CD4-positive, alpha-beta T cell (primary cell): ENCODE data around the gene HIP1R. TPM values are rescaled to one million over a fixed set of nuclear protein-coding genes. Genes with fewer than 3 reads are reported as not detected.

Experiments used
- ATAC-seq: fragments of 200-7000 bp; cut with Tn5 transposase; one replicate; pipeline ENCODE4 v1.10.0; 2022; ENCODE audit warnings: mild to moderate bottlenecking; ENCODE audit not compliant: poor library complexity
- CTCF ChIA-PET: fragments of 350-600 bp; sonication (Branson Sonifier 250); formaldehyde crosslinking; loops from one replicate; lab custom pipeline; 2021; ENCODE audit warnings: antibody characterized with exemption, inconsistent platforms; lab: Charles Lee
- POLR2A ChIA-PET: fragments of 350-600 bp; sonication (Branson Sonifier 250); formaldehyde crosslinking; loops from one replicate; lab custom pipeline; 2021; ENCODE audit warnings: antibody characterized with exemption, inconsistent platforms; lab: Charles Lee
- DNase-seq, 14 experiments: peaks; one replicate each; pipeline ENCODE4 v3.0.0-alpha.2; 2013 to 2020; ENCODE audit warnings: mixed read lengths in 2 of 14
- H3K27ac ChIP-seq, 2 donors: one replicate each; pipeline versions ENCODE4 v1.5.1 to v1.7.0; 2013; ENCODE audit warnings: low read length in 2 of 2, low read depth in 1 of 2, mild to moderate bottlenecking in 1 of 2
- H3K27me3 ChIP-seq, 2 experiments: 1 replicate in 1 of 2; 2 replicates in 1 of 2; pipeline versions ENCODE4 v1.6.1 to v1.7.0; 2013; ENCODE audit warnings: low read length in 2 of 2, control low read depth in 1 of 2, mild to moderate bottlenecking in 1 of 2, moderate library complexity in 1 of 2; ENCODE audit not compliant: insufficient read depth in 2 of 2, control insufficient read depth in 1 of 2
- H3K36me3 ChIP-seq: one replicate; pipeline ENCODE4 v1.6.1; 2013; ENCODE audit warnings: low read length, control low read depth; ENCODE audit not compliant: insufficient read depth
- H3K4me1 ChIP-seq: one replicate; pipeline ENCODE4 v1.6.1; 2013; ENCODE audit warnings: low read length, control low read depth; ENCODE audit not compliant: insufficient read depth
- H3K4me3 ChIP-seq: one replicate; pipeline ENCODE4 v1.5.1; 2013; ENCODE audit warnings: mild to moderate bottlenecking, low read length, moderate library complexity
- H3K9me3 ChIP-seq, 2 experiments: 1 replicate in 1 of 2; 2 replicates in 1 of 2; pipeline versions ENCODE4 v1.6.1 to v1.7.0; 2013; ENCODE audit warnings: low read length in 2 of 2, mild to moderate bottlenecking in 2 of 2, control low read depth in 1 of 2, moderate library complexity in 1 of 2; ENCODE audit not compliant: control insufficient read depth in 1 of 2, insufficient read depth in 1 of 2
- H3K27ac Mint-ChIP-seq: one replicate; pipeline ENCODE4 v1.8.0; 2020; ENCODE audit warnings: mixed read lengths
- H3K27me3 Mint-ChIP-seq: one replicate; pipeline ENCODE4 v1.8.0; 2021; ENCODE audit warnings: mixed read lengths
- H3K36me3 Mint-ChIP-seq: one replicate; pipeline ENCODE4 v1.8.0; 2021; ENCODE audit warnings: low read depth, mixed read lengths
- H3K4me1 Mint-ChIP-seq: one replicate; pipeline ENCODE4 v1.8.0; 2021; ENCODE audit warnings: low read depth, mixed read lengths
- H3K4me3 Mint-ChIP-seq: one replicate; pipeline ENCODE4 v1.8.0; 2020; ENCODE audit warnings: mild to moderate bottlenecking, mixed read lengths
- H3K9me3 Mint-ChIP-seq: one replicate; pipeline ENCODE4 v1.8.0; 2020; ENCODE audit warnings: mixed read lengths
- intact Hi-C, 2 experiments: fragments of 100-400 bp; cut with DNase I in 1 of 2; cut with micrococcal nuclease in 1 of 2; formaldehyde crosslinking; loops; one replicate each; pipeline versions ENCODE4 v1.15.1 to v1.9.0; 2023 to 2025; cut with DNase I, micrococcal nuclease
- polyA plus RNA-seq, 2 donors: library from polyadenylated mRNA; unstranded; fragments of 120-200 nt; gene quantifications; one replicate each; pipeline ENCODE4 v1.2.1, GENCODE V29; 2013
- total RNA-seq, 174 experiments: library from RNA in 2 of 174; stranded (reverse) in 2 of 174; gene quantifications; one replicate each; pipeline ENCODE4 v1.2.3 and lab custom pipeline; 2021 to 2026
- TF ChIP-seq, protein P1 (sequence below): fragments of 200-600 bp; IDR thresholded peaks from one replicate; pipeline ENCODE4 v1.8.0; 2022; ENCODE audit warnings: antibody characterized with exemption, mild to moderate bottlenecking

HIP1R gene
- total RNA-seq (100 to 1,000 TPM; 184 to 185 TPM), total RNA-seq (lab: John Stamatoyannopoulos, UW) (36.0 to 446 (median 167) reads per million in 172 experiments)
- polyA plus RNA-seq (2013, experiment 1 of 2): 22.5 TPM
- polyA plus RNA-seq (2013, experiment 2 of 2): 31.2 TPM

DNA sequence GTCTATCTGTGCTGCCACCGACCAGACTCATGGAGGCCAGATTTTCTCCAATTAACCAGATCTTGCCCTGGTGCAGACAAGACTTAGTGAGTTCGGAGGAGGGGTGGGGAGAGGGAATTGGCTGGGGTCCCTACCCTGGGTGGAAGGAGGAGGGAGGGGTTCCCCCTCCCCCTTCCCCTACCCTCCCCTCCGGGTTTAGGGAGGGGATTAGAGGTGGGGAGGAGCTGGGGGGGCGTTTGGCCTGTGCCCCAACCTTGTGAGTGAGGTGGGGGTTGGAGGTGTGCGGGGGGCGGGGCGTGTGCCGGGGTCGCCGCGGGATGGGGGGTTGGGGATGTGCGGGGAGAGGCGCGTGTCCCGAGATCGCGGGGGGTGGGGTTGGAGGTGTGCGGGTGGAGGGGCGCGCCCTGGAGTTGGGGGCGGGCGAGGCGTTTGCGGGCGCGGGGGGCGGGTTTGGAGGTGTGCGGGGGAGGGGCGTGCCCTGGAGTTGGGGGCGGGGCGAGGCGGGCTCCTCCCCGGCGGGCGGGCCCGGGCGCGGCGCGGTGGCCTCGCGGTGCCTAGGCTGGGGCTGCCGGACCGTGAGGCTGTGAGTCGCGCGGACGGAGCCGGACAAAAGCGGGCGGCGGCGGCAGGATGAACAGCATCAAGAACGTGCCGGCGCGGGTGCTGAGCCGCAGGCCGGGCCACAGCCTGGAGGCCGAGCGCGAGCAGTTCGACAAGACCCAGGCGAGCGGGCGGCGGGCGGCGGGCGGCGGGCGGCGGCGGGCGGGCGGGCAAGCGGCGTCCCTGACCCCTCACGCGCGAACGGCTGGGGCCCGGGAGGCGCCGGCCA is at the start of gene HIP1R:
HIP1R (plus strand) TSS at position 537 of the 829 bp plus-strand sequence; CDS start at position 631, 94 bp downstream.
- POLR2A ChIA-PET: interaction anchor here (0.5 to 2.7 kb wide), 17 partner anchors 9 to 568 kb away, joined by 3 to 22 read pairs (median 8); partner anchors contain the start of genes ABCB9, DENR, MPHOSPH9 and MTRFR
- peak; percentile 35 to 83 (median 57) for DNase-seq
- Histone ChIP-seq H3K36me3 (no peaks in the 10 kb centered on the region), H3K4me3 (peak within 1 kb of the TSS; percentile 90), H3K4me1 (peaks cover 24% of the 10 kb centered on the region), H3K9me3 (no peaks in the 10 kb centered on the region), H3K27me3 (no peaks in the 10 kb centered on the region), H3K27ac (peak within 1 kb of the TSS; percentile 52 to 75)
- Mint-ChIP-seq H3K27me3 (no peaks in the 10 kb centered on the region), H3K36me3 (peaks cover 23% of the 10 kb centered on the region), H3K4me3 (peak within 1 kb of the TSS; percentile 98), H3K9me3 (no peaks in the 10 kb centered on the region), H3K27ac (peak within 1 kb of the TSS; percentile 94), H3K4me1 (peaks cover 42% of the 10 kb centered on the region)
- ATAC-seq: peak; percentile 46
- CTCF ChIA-PET: interaction anchor here (0.9 to 1.0 kb wide), 2 partner anchors 11 to 76 kb away, joined by 3 to 4 read pairs; no protein-coding TSS in a partner anchor
- TF ChIP-seq, protein P1, sequence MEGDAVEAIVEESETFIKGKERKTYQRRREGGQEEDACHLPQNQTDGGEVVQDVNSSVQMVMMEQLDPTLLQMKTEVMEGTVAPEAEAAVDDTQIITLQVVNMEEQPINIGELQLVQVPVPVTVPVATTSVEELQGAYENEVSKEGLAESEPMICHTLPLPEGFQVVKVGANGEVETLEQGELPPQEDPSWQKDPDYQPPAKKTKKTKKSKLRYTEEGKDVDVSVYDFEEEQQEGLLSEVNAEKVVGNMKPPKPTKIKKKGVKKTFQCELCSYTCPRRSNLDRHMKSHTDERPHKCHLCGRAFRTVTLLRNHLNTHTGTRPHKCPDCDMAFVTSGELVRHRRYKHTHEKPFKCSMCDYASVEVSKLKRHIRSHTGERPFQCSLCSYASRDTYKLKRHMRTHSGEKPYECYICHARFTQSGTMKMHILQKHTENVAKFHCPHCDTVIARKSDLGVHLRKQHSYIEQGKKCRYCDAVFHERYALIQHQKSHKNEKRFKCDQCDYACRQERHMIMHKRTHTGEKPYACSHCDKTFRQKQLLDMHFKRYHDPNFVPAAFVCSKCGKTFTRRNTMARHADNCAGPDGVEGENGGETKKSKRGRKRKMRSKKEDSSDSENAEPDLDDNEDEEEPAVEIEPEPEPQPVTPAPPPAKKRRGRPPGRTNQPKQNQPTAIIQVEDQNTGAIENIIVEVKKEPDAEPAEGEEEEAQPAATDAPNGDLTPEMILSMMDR: no peak
- intact Hi-C loops: loop anchor here in 1 of 2 experiments (5.0 kb wide), 1 partner anchor 43 kb away; no protein-coding TSS in a partner anchor

GRCh38 chr12:122785503-122785902 is 49.8 kb upstream of the HIP1R start:
- ATAC-seq (no peak), DNase-seq (no peak)
- Mint-ChIP-seq H3K36me3 (no peaks in the 10 kb centered on the region), H3K4me1 (no peaks in the 10 kb centered on the region), H3K27me3 (no peaks in the 10 kb centered on the region), H3K9me3 (no peaks in the 10 kb centered on the region), H3K4me3 (no peak overlapping the region), H3K27ac (no peak overlapping the region)
- no peak overlapping the region for H3K27ac ChIP-seq
- H3K4me3 ChIP-seq: no peak overlapping the region
- ChIA-PET POLR2A (no interaction called here), CTCF (interaction anchor here (1.0 kb wide), 1 partner anchor 12 kb away, joined by 3 read pairs; no protein-coding TSS in a partner anchor)
- no peaks in the 10 kb centered on the region for H3K27me3 ChIP-seq
- H3K36me3 ChIP-seq: no peaks in the 10 kb centered on the region
- intact Hi-C loops: no loop called here
- TF ChIP-seq, protein P1: no peak
- no peaks in the 10 kb centered on the region for H3K4me1 ChIP-seq
- no peaks in the 10 kb centered on the region for H3K9me3 ChIP-seq

GRCh38 chr12:122788387-122788786 is 46.9 kb upstream of the HIP1R start:
- Histone ChIP-seq H3K9me3 (no peaks in the 10 kb centered on the region), H3K36me3 (no peaks in the 10 kb centered on the region), H3K27ac (no peak overlapping the region), H3K27me3 (no peaks in the 10 kb centered on the region), H3K4me3 (no peak overlapping the region), H3K4me1 (peaks cover 1% of the 10 kb centered on the region)
- Mint-ChIP-seq H3K9me3 (no peaks in the 10 kb centered on the region), H3K4me3 (no peak overlapping the region), H3K27ac (no peak overlapping the region), H3K27me3 (no peaks in the 10 kb centered on the region), H3K4me1 (no peaks in the 10 kb centered on the region), H3K36me3 (no peaks in the 10 kb centered on the region)
- no peak for DNase-seq
- ChIA-PET CTCF (no interaction called here), POLR2A (no interaction called here)
- ATAC-seq: no peak
- intact Hi-C loops: no loop called here
- TF ChIP-seq, protein P1: no peak
